Prostate gland (tissue), 2 donors: ENCODE results near the gene CD59. TPM values are rescaled to one million over a fixed set of nuclear protein-coding genes. Genes with fewer than 3 reads are reported as not detected.

Experiments
- DNase-seq: peaks from one replicate; pipeline ENCODE4 v3.0.0-alpha.2; 2019; ENCODE audit warnings: low spot score
- H3K27ac ChIP-seq, 2 donors: fragments of 200-600 bp; sonication (generic); 2 replicates each; pipeline ENCODE4 v1.5.1; 2017 to 2019
- H3K27me3 ChIP-seq: fragments of 200-600 bp; sonication (generic); replicated peaks from 2 replicates; pipeline ENCODE4 v1.5.1; 2019; ENCODE audit not compliant: insufficient read depth
- H3K36me3 ChIP-seq, 2 donors: fragments of 200-600 bp; sonication (generic); 1 replicate in 1 of 2; 2 replicates in 1 of 2; pipeline versions ENCODE4 v1.5.1 to v1.8.1; 2017 to 2019
- H3K4me1 ChIP-seq: fragments of 200-600 bp; sonication (generic); replicated peaks from 2 replicates; pipeline ENCODE4 v1.5.1; 2019
- H3K4me3 ChIP-seq, 2 donors: fragments of 200-600 bp; sonication (generic); 2 replicates each; pipeline ENCODE4 v1.5.1; 2017 to 2019
- H3K9me3 ChIP-seq: fragments of 200-600 bp; sonication (generic); 2 replicates; pipeline ENCODE4 v1.5.1; 2017
- POLR2A ChIP-seq: fragments of 450-650 bp; IDR thresholded peaks from one replicate; pipeline ENCODE4 v1.6.1; 2016; ENCODE audit warnings: antibody characterized with exemption, mild to moderate bottlenecking
- POLR2AphosphoS5 ChIP-seq: sonication (generic); formaldehyde crosslinking; IDR thresholded peaks from one replicate; pipeline ENCODE4 v1.6.1; 2017; ENCODE audit warnings: antibody characterized with exemption
- WGBS: methylation state at CpG from one replicate; pipeline ENCODE4 v1.1.5; 2018; 5-methylcytosine and 5-hydroxymethylcytosine counted together
- intact Hi-C: fragments of 100-400 bp; cut with DNase I; formaldehyde crosslinking; loops from one replicate; pipeline ENCODE4 v1.14.2; 2022
- total RNA-seq, 2 donors: library from RNA; depleted of rRNA; stranded (reverse); fragments of >200 nt; gene quantifications; one replicate each; pipeline ENCODE4 v1.1.0, GENCODE V29; 2016
- TF ChIP-seq, protein P1 (sequence below), 4 experiments: fragments of 200-600 bp in 2 of 4; fragments of 450-650 bp in 2 of 4; sonication (generic) in 2 of 4; IDR thresholded peaks; 1 replicate in 3 of 4; 2 replicates in 1 of 4; pipeline ENCODE4 v1.5.1; 2016 to 2019; ENCODE audit warnings: antibody characterized with exemption in 4 of 4, mild to moderate bottlenecking in 2 of 4, moderate library complexity in 2 of 4

The CD59 gene
- total RNA-seq, 2 donors from 2014 or later = 205 to 274 TPM

DNA sequence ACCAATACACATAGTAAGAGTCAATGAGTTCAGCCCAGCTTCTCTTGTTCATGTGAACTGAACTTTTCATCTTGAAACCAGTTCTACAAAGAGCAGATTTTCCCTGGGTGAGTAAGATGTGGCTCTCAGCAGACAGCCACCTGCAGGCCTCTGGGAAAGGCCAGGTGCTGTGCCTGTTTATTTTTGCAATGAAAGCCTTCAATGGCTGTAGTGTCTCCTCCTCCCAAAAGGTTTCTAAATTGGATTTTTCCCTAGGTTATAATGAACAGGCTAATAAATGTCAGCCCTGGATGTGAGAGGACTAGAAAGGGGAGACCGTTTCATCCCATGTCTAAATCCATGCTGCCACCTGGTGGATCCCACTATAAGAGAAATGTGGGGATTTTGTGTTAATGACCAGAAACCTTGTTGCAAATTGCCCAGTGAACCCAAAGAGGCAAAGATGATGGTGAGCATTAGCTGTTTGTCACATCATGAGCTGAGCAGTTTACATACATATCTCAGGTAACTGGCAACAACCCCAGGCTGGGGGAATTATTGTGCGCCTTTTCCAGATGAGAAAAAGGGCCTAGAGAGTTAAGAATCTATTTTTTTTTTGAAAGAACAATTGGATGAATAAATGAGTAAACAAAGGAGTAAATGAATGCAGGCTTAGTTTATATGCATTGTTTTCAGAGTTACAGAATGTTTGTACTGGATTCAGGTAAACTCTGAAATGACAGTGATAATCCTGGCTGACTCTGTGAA, 48.3 kb downstream of the CD59 start:
- H3K27me3 ChIP-seq = no peaks in the 10 kb centered on the region
- H3K27ac ChIP-seq = no peak overlapping the region
- no peak overlapping the region for H3K4me3 ChIP-seq
- TF ChIP-seq, protein P1, sequence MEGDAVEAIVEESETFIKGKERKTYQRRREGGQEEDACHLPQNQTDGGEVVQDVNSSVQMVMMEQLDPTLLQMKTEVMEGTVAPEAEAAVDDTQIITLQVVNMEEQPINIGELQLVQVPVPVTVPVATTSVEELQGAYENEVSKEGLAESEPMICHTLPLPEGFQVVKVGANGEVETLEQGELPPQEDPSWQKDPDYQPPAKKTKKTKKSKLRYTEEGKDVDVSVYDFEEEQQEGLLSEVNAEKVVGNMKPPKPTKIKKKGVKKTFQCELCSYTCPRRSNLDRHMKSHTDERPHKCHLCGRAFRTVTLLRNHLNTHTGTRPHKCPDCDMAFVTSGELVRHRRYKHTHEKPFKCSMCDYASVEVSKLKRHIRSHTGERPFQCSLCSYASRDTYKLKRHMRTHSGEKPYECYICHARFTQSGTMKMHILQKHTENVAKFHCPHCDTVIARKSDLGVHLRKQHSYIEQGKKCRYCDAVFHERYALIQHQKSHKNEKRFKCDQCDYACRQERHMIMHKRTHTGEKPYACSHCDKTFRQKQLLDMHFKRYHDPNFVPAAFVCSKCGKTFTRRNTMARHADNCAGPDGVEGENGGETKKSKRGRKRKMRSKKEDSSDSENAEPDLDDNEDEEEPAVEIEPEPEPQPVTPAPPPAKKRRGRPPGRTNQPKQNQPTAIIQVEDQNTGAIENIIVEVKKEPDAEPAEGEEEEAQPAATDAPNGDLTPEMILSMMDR (IDR thresholded peaks at IDR 0.05) = peak in 3 of 4 experiments; percentile 51 to 68 (median 58)
- TF ChIP-seq POLR2AphosphoS5 = no peak
- TF ChIP-seq POLR2A = no peak
- peaks cover 7% of the 10 kb centered on the region for H3K4me1 ChIP-seq
- H3K36me3 ChIP-seq = no peaks in the 10 kb centered on the region
- whole genome bisulfite sequencing = 53% methylated on average over 2 of the region's 2 CpGs
- no peaks in the 10 kb centered on the region for H3K9me3 ChIP-seq
- intact Hi-C loops = loop anchor here (5.0 to 10.0 kb wide), 2 partner anchors 321 to 523 kb away; partner anchors contain the start of gene CSTF3
- DNase-seq = peak; percentile 30

DNA sequence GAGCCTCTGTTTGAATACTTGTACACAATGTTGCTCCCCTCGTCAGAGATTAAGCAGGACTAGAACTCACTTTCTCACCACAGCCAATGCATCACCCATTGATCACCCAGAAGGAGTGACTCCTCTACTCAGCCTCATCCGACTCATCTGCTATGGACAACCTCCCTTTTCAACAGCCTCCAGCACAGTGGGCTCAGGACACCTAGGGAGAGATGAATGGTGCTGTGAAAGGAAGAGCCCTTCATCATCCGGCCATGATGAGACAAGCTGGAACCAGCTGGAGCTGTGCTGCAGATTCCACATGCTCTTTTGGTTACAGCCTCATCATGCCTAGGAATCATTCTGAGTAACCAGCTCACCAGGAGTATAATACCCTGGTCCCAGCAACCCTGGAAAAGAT, 51.1 kb downstream of the CD59 start:
- intact Hi-C loops = loop anchor here (5.0 to 10.0 kb wide), 2 partner anchors 318 to 520 kb away; partner anchors contain the start of gene CSTF3
- H3K4me3 ChIP-seq = no peak overlapping the region
- no peaks in the 10 kb centered on the region for H3K4me1 ChIP-seq
- H3K27me3 ChIP-seq = no peaks in the 10 kb centered on the region
- whole genome bisulfite sequencing = 81% methylated on average over 3 of the region's 3 CpGs
- DNase-seq = no peak
- H3K27ac ChIP-seq = no peak overlapping the region
- no peaks in the 10 kb centered on the region for H3K36me3 ChIP-seq
- TF ChIP-seq, protein P1 (IDR thresholded peaks at IDR 0.05) = no peak
- TF ChIP-seq POLR2A = no peak
- no peak for TF ChIP-seq POLR2AphosphoS5
- no peaks in the 10 kb centered on the region for H3K9me3 ChIP-seq

DNA sequence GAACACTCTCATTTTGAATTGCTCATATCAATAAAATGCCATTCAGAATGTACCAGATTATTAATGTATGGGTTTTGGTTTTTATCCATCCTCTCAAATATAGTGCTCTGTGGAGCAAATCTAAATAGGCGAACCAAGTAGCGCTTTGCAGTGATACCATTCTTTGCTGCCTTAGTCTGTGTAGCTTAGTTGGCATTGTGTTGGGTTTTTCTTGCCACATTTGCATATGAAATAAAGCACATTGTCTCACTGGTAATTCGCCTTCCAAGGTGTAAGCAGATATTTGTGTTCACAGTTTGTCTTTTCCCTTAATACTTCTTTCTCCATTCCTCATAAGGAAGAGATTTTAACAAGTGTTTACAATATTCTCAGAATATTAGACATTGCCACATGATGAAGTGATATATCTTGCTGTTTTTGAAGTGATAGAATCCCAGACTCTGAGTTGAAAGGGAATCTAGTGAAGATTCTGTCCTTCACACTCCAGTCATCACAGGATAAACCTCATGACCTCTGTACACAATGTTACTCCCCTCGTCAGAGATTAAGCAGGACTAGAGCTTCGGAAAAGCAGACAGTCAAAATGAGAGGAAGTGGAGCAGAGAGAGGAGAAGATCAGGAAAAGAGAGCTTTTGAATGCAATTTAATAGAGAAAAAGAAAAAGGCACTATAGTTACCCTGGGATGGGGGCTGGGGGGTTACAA, 52.1 kb downstream of the CD59 start:
- no peaks in the 10 kb centered on the region for H3K27me3 ChIP-seq
- no peak overlapping the region for H3K27ac ChIP-seq
- no peaks in the 10 kb centered on the region for H3K4me1 ChIP-seq
- no peak for DNase-seq
- no peak for TF ChIP-seq POLR2AphosphoS5
- TF ChIP-seq POLR2A = no peak
- TF ChIP-seq, protein P1 (IDR thresholded peaks at IDR 0.05) = no peak
- WGBS = 82% methylated on average over 5 of the region's 5 CpGs
- no peak overlapping the region for H3K4me3 ChIP-seq
- no peaks in the 10 kb centered on the region for H3K36me3 ChIP-seq
- intact Hi-C loops = loop anchor here (10.0 kb wide), 1 partner anchor 519 kb away; the partner anchor contains the start of gene CSTF3
- no peaks in the 10 kb centered on the region for H3K9me3 ChIP-seq

DNA sequence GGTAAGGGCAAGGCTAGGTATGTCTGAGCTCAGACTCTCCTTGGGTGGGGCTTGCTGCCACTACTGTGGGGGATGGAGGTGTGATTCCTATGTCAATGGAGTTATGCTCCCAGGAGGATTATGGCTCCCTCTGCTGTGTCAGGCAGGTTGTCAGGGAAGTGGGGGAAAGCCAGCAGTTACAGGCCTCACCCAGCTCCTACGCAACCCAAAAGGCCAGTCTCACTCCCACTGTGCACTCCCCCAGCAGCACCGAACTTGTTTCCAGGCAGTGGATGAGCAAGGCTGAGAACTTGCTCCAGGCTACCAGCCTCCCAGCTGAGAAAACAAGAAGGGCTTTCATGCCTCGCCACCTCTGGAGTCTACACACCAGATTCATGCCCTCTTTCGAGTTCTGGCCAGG, 53.8 kb downstream of the CD59 start:
- TF ChIP-seq POLR2A (no peak), POLR2AphosphoS5 (no peak)
- TF ChIP-seq, protein P1 (IDR thresholded peaks at IDR 0.05) = no peak
- intact Hi-C loops = loop anchor here (10.0 kb wide), 1 partner anchor 518 kb away; the partner anchor contains the start of gene CSTF3
- H3K4me3 ChIP-seq = no peak overlapping the region
- 59% methylated on average over 4 of the region's 4 CpGs for WGBS
- no peaks in the 10 kb centered on the region for H3K36me3 ChIP-seq
- H3K27me3 ChIP-seq = no peaks in the 10 kb centered on the region
- H3K9me3 ChIP-seq = no peaks in the 10 kb centered on the region
- no peak overlapping the region for H3K27ac ChIP-seq
- DNase-seq = no peak
- no peaks in the 10 kb centered on the region for H3K4me1 ChIP-seq
